GM10248 (cell line): ENCODE measurements around the gene MYO5C.

Experiments used
- CTCF ChIA-PET: fragments of 300-600 bp; sonication (Branson Sonifier 250); formaldehyde crosslinking; extraction: SDS; loops from one replicate; lab custom pipeline; 2021; ENCODE audit warnings: antibody characterized with exemption; lab: Yijun Ruan, JAX
- POLR2A ChIA-PET: fragments of 350-650 bp; sonication (Branson Sonifier 250); formaldehyde crosslinking; extraction: SDS; loops from one replicate; lab custom pipeline; 2020; ENCODE audit warnings: antibody characterized with exemption; lab: Yijun Ruan, JAX
- DNase-seq: peaks from one replicate; pipeline ENCODE4 v3.0.0; 2012; ENCODE audit errors: extremely low spot score
- TF ChIP-seq, protein P1 (sequence below): IDR thresholded peaks from 2 replicates; pipeline ENCODE4 v1.5.1; 2012; ENCODE audit warnings: mild to moderate bottlenecking, low read depth; ENCODE audit errors: extremely low read depth, missing control alignments, control extremely low read depth

Gene MYO5C

DNA sequence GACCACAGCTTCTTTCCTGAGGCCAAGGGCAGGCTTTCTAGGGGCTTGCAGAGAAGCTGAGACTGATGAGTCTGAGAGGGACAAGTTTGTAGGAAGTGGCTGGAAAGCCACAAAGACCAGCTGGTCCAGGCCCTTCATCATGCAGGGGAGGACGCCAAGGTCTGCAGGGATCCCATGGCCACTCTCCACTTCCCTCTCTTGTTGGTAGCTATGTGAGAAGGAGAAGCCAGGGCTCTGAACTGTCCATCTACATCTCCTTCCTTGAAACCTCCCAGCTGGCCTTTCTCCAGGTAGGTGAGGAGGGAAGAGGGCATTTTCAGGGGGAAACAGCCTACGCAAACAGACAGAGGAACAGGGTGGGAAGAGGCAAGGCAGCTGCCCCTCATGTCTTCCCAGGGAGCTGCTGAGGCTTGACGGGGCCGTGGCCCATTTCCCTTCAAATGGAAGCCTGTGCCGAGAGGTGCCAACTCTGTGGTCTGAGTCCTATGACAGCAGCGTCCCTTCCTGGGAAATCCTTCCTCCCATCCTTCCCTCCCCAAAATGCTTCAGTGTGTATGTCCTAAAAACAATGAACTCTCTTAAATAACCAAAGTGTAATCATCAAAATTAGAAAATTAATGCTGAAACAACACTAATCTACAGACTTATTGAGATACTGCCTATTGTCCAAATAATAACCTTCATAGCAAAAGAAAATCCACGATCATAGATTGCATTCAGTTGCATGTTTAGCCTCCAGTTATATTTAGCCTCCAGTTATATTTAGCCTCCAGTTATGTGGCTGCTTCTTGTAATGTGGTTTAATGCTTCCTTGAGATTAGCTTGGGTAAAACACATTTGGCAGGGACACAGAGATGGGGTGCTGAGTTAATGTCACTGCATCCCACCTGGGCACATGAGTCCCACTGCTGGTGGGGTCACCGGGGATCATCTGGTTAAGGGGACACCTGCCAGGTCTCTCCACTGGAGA is 140.4 kb downstream of the MYO5C start:
- POLR2A ChIA-PET, result no interaction called here
- TF ChIP-seq, protein P1, sequence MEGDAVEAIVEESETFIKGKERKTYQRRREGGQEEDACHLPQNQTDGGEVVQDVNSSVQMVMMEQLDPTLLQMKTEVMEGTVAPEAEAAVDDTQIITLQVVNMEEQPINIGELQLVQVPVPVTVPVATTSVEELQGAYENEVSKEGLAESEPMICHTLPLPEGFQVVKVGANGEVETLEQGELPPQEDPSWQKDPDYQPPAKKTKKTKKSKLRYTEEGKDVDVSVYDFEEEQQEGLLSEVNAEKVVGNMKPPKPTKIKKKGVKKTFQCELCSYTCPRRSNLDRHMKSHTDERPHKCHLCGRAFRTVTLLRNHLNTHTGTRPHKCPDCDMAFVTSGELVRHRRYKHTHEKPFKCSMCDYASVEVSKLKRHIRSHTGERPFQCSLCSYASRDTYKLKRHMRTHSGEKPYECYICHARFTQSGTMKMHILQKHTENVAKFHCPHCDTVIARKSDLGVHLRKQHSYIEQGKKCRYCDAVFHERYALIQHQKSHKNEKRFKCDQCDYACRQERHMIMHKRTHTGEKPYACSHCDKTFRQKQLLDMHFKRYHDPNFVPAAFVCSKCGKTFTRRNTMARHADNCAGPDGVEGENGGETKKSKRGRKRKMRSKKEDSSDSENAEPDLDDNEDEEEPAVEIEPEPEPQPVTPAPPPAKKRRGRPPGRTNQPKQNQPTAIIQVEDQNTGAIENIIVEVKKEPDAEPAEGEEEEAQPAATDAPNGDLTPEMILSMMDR, result no peak
- DNase-seq, result no peak
- CTCF ChIA-PET, result interaction anchor here (1.6 to 4.7 kb wide), 3 partner anchors 10 to 53 kb away, joined by 4 to 33 read pairs (median 14); no protein-coding TSS in a partner anchor

DNA sequence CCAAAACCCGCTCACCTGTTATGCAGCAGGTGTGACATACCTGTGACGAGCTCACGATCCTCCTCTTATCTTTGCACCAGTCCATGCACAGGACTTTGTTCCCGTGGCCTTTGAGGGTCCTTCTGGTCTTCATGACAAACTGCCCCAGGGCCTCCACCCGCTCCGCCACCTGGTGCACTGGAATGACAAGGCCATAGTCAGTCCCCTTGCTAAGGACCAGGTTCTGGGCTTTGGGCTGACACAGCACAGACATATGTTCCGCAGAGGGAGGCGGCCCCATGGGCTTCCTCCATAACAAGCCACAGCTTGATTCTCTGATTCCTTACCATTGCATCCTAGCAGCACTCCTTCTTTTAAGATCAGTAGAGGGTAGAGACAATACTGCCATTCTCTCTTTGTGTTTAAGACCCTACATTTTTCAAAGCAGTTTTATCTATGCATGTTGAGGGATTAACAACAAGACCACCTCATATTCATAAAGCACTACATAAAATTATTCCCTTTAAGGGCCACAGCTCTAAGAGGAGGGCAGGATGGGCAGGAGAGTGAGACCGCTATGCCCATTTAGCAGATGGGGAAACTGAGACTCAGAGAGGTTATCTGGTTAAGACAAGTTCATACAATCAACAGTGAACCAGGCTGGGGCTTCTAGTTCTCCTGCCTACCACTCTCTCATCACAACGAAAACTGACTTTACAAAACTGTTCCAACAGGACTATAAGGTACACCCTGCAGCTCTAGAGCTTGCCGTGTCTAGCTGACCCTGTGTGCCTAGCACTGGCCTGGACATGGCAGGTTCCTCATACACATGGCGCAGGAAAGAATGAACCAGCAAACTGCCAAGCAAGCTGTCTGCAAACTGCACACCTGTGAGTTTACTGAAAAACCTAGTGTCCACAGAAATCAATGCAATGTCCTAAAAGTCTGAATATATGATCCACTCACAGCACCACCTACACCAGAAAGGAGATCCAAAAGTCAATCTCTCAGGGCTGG is 141.4 kb downstream of the MYO5C start:
- TF ChIP-seq, protein P1, result no peak
- no peak for DNase-seq
- CTCF ChIA-PET, result interaction anchor here (1.0 to 4.7 kb wide), 7 partner anchors 11 to 173 kb away, joined by 3 to 33 read pairs (median 4); no protein-coding TSS in a partner anchor
- POLR2A ChIA-PET, result no interaction called here

DNA sequence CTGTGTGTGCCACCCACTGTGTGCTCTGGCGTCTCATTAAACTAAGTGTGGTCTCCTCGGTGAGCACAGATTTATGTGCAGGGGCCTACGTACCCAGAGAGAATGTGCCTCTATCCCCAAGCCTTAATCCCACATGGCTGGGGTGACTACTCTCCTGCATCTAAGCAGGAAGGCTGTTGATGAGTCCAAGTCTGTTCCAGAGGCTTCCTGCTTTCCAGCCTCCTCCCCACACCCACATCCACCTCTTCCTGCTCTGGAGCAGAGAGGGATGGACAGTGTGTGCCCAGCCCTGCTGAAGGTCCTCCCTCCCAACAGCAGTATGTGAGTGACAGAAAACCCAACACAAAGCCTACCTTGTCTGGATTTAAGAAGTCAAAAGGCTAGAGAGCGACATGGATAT is 144.3 kb downstream of the MYO5C start:
- DNase-seq, result no peak
- ChIA-PET POLR2A (no interaction called here), CTCF (no interaction called here)
- TF ChIP-seq, protein P1, result no peak

DNA sequence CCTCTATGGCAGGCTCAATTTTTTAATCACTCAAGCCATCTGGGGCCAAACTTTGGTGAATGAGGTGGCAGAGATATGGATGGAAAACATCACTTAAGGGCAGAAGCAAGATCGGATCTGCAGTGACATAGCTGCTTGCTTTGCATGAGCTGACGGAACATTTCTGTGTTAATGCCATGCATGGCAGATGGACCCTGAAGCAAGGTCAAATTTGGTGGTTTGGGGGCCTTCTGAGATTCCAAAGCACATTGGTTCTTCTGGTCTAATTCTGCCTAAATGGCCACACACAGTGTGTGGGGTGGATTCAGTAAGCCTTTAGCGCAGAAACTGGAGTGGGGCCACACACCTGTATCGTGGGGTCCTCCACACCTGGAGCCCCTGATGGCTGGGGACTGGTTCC is 144.7 kb downstream of the MYO5C start:
- CTCF ChIA-PET, result interaction anchor here (1.5 kb wide), 1 partner anchor 17 kb away, joined by 3 read pairs; no protein-coding TSS in a partner anchor
- no peak for DNase-seq
- TF ChIP-seq, protein P1, result no peak
- POLR2A ChIA-PET, result no interaction called here

DNA sequence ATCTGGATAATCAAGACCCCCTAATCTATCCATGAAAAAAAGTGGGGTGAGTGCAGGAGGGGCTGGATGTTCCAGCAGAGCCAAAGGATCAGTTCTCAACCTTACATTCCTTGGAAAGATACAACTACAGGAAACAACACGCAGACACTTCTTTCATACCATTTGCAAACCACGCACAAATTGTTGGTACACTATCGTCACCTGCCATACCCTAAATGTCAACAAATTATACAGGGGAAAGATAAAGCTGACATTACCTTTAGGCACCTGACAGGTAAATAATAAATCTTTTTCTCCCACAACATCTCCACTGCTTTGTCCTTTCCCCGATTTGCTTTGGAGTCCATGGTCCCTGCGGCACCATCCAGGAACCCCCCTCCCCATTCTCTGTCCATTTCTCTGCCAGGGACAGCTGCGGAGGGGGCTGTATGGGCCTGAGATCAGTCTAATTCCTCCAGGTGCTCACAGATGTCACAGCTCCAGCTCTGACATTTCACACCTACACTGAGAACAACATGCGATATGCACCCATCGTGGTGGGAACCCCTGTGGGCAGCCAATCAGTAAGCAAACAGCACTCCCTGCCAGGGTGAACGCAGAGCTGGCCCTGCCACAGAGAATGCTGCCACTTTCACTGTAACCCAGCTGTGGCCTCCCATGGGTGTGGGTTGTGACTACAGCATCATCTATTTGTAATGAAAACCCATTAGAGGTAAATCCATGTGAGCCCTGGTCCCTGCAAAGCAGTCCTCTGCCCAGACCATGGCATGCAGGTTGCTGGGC is 145.4 kb downstream of the MYO5C start:
- no peak for DNase-seq
- TF ChIP-seq, protein P1, result no peak
- ChIA-PET POLR2A (no interaction called here), CTCF (interaction anchor here (1.5 to 2.2 kb wide), 4 partner anchors 12 to 67 kb away, joined by 3 to 12 read pairs (median 5); no protein-coding TSS in a partner anchor)

DNA sequence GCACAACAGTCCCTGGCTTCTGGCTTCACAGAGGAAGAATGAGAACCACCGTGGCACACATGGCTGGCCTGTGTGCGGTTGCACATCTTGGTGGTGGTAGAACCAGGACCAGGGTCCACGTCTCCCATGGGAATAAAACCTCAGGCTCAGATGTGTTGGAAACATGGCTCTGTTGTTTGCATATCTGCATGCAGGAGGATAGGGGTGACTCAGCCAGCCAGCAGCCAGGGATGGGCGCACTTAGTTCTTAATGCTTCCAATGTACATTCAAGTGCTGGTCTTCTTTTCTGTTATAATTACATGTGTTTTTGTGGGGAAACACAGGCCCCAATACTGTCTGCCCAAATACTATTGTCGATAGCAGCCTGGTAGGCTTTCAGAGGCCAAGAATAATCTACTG is 147.2 kb downstream of the MYO5C start:
- TF ChIP-seq, protein P1, result no peak
- ChIA-PET POLR2A (no interaction called here), CTCF (interaction anchor here (1.3 to 2.2 kb wide), 3 partner anchors 10 to 65 kb away, joined by 3 to 12 read pairs (median 6); no protein-coding TSS in a partner anchor)
- no peak for DNase-seq
